Epithelial cell of proximal tubule (primary cell): ENCODE measurements around the gene ZNF407. TPM values are rescaled to one million over a fixed set of nuclear protein-coding genes. Genes with fewer than 3 reads are reported as not detected.

Source experiments
- DNase-seq: peaks from one replicate; pipeline ENCODE4 v3.0.0-alpha.2; 2011; ENCODE audit warnings: low read depth
- H3K4me3 ChIP-seq: 2 replicates; pipeline ENCODE4 v1.5.1; 2011; ENCODE audit warnings: low read depth, mild to moderate bottlenecking, low read length
- total RNA-seq: library from RNA; depleted of rRNA; stranded (reverse); fragments of >200 nt; gene quantifications from 2 replicates; pipeline ENCODE4 v1.2.3, GENCODE V29; 2015
- TF ChIP-seq, protein P1 (sequence below): conservative IDR thresholded peaks from 2 replicates; pipeline ENCODE4 v1.5.1; 2012; ENCODE audit warnings: low read depth, mild to moderate bottlenecking, low read length

Gene ZNF407
- total RNA-seq, 1 donor from 2014 or later, result 3.0 TPM

DNA sequence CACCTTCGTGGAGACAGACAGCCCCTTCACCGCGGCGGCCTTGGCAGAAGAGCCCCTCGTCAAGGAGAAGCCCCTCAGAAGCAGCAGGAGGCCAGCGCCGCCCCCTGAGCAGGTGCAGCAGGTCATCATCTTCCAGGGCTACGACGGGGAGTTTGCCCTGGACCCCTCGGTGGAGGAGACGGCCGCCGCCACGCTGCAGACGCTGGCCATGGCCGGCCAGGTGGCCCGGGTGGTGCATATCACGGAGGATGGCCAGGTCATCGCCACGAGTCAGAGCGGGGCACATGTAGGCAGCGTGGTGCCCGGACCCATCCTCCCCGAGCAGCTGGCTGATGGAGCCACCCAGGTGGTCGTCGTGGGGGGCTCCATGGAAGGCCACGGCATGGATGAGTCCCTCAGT is 465.5 kb downstream of the ZNF407 start:
- TF ChIP-seq, protein P1, sequence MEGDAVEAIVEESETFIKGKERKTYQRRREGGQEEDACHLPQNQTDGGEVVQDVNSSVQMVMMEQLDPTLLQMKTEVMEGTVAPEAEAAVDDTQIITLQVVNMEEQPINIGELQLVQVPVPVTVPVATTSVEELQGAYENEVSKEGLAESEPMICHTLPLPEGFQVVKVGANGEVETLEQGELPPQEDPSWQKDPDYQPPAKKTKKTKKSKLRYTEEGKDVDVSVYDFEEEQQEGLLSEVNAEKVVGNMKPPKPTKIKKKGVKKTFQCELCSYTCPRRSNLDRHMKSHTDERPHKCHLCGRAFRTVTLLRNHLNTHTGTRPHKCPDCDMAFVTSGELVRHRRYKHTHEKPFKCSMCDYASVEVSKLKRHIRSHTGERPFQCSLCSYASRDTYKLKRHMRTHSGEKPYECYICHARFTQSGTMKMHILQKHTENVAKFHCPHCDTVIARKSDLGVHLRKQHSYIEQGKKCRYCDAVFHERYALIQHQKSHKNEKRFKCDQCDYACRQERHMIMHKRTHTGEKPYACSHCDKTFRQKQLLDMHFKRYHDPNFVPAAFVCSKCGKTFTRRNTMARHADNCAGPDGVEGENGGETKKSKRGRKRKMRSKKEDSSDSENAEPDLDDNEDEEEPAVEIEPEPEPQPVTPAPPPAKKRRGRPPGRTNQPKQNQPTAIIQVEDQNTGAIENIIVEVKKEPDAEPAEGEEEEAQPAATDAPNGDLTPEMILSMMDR, result no peak
- DNase-seq, result no peak
- no peak overlapping the region for H3K4me3 ChIP-seq

DNA sequence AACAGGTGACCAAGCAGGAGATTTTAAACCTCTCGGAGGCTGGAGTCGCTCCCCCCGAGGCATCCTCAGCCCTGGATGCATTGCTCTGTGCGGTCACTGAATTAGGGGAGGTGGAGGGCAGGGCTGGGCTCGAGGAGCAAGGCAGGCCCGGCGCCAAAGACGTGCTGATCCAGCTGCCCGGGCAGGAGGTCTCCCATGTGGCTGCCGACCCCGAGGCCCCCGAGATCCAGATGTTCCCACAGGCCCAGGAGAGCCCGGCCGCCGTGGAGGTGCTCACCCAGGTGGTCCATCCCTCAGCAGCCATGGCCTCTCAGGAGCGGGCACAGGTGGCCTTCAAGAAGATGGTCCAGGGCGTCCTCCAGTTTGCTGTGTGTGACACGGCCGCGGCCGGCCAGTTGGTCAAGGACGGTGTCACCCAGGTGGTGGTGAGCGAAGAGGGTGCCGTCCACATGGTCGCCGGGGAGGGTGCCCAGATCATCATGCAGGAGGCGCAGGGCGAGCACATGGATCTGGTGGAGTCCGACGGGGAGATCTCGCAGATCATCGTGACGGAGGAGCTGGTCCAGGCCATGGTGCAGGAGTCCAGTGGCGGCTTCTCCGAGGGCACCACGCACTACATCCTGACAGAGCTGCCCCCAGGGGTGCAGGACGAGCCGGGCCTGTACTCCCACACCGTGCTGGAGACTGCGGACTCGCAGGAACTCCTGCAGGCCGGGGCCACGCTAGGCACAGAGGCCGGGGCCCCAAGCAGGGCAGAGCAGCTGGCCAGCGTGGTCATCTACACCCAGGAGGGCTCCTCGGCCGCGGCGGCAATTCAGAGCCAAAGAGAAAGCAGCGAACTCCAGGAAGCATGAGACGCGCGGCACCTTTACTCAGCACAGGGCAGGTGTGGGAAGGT is 466.2 kb downstream of the ZNF407 start:
- no peak overlapping the region for H3K4me3 ChIP-seq
- DNase-seq, result no peak
- TF ChIP-seq, protein P1, result no peak

DNA sequence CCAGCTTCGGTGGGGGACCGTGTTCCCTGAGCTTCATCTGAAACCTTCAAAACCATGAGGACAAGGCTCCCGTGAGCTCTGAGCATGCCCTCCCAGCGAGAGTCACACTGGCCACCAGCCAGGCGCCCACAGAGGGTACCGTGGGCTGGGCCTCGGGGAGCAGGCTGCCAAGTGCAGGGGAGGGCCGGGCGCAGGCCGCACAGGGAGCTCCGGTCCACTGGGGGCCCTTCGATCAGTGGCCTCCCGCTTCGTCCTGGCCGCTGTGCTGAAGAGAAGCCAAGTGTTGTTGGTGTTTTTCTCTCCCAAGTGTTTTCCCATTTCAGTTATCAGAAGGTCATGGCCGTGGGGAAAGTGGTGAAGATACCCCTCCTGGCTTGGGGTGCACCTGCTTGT is 466.8 kb downstream of the ZNF407 start:
- no peak overlapping the region for H3K4me3 ChIP-seq
- TF ChIP-seq, protein P1, result no peak
- DNase-seq, result no peak

DNA sequence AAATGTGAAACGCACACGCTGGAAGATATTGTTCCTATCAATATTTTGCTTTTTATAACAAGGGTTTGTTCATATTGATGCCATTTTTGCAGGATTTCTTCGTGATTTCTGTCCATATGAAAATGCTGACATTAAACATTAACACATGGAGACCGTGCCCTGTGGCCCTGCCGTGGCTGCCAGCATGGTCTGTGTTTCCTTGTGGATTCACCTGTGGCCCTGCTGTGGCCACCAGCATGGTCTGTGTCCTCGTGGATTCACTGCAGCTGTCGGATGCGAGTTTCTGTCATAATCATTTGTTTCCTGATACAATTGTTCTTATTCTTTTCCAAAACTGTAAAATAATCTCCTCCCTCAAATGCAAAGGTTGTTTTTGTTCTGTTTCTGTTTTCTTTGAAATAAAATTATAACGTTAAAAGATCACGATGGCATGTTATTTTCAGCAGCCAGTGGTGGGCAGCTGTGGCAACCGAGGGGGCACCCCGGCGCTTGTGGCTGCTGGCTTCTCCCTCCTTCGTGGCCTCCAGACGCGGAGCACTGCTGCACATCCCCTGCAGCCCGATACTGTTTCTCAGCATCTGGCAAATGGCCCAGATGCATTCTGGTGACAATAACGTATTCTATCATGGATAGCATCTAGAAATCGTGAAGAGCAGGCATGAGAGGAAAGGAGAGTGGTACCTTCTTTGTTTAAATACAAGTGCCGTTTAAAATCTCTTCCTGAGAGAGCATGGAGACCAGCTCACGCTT is 467.8 kb downstream of the ZNF407 start:
- DNase-seq, result no peak
- TF ChIP-seq, protein P1, result no peak
- no peak overlapping the region for H3K4me3 ChIP-seq

DNA sequence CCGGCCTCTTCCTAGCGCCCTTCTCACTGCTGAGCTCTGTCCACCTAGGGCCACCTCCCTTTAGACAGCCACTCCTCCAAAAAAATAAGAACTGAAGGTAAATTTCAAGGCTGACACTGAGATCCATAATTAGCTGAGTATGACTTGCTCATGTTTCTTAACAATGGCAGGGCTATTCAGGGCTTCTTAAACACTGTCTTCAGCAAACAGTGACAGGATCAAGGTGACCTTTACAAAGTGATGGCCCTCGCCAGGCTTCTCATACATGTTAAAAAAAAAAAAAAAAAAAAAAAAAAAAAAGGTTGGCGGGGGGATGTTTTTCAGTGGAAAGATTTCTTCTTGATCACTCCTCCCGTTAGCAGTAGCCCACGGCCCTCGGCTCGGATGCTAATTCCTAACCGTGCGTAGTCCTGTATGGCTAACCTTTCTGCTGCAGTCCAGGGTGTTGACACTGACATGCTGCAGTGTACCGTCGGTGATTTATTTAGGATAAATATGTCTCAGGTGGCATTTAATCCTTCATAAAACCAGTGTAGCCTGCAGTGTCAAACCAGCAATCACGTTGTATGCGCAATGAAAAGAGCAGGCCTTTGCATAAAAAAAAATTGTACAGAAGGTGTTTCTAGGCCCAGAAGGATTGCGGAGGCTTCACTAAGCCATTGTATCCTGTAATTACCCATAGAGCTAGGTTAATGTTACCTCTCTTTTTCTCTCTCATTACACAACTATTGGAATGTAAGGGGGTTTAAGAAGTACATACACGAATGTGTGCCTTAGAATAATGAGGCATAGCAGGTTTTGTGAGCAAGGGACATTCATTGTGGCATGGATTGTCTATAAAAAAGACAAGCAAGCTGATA is 468.6 kb downstream of the ZNF407 start:
- no peak overlapping the region for H3K4me3 ChIP-seq
- TF ChIP-seq, protein P1, result no peak
- DNase-seq, result no peak

DNA sequence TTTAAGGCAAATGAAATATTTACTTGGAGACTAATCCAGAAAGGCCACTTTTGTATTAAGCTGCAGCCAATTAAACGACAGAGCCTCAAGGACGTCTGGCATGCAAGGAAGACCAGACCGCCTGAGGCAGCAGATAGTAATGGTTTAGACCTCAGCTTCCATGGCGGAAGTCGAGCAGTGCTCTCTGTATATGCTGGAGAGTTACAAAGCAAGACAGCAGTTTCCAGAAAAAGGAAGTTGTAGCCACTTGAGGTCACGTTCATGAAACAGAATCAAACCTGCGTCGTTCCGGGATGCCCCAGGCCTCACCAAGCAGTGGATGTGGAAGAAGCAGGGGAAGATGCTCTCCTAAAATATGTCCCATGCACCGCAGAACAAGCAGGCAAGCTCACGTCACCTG is 469.3 kb downstream of the ZNF407 start:
- H3K4me3 ChIP-seq, result no peak overlapping the region
- TF ChIP-seq, protein P1, result no peak
- DNase-seq, result no peak
